NT2/D1 (cell line): Measurements from ENCODE around the gene VWA2.

Source experiments
- SUZ12 ChIP-seq: IDR thresholded peaks from 2 replicates; pipeline ENCODE4 v1.6.1; 2011; ENCODE audit not compliant: insufficient read length, insufficient read depth; ENCODE audit errors: extremely low read depth
- YY1 ChIP-seq: IDR thresholded peaks from 2 replicates; pipeline ENCODE4 v1.6.1; 2011; ENCODE audit not compliant: insufficient read length, insufficient read depth
- ZNF274 ChIP-seq: IDR thresholded peaks from 2 replicates; pipeline ENCODE4 v1.6.1; 2011; ENCODE audit warnings: mild to moderate bottlenecking, low read depth, low read length

DNA sequence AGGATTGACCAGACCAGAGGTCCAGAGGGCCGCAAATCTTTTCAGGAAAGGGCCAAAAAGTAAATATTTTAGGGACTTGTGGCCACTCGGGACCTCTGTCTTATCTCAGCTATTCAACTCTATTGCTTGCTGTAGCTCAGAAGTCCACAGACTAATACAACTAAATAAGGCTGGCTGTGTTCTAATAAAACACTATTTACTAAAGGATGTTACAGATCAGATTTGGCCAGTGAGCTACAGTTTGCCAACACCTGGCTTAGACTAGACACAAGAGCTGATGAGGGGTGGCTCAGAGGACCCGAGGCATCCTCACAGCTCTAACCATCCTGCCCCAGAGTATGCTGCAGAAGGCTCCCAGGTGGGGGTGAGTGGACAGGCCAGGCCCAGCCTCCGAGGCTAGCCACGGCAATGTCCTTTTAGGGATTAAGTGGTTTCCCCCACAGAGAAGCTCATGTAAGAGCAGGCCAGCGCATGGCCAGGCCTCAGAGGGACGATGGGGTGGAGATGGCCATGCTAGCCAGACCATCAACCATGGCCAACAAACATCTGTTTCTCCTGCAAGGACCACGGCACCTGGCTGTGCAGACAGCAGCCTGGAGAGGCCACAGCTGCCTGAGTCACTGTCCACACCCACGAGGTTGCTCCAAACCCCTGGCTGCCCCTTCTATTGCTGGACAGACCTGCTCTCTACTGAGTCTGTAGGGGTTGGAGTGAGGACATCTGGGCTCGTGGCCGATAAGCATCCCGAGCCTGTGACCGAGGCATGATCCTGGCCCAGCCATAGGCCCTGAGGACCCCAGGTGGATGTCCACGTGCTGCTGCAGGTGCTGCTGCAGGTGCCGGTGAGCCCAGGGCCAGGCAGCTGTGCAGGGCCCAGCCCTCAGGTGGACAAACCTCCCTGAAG lies 88.7 kb downstream of the VWA2 start:
- no peak for TF ChIP-seq YY1
- no peak for TF ChIP-seq SUZ12
- TF ChIP-seq ZNF274, result no peak
